HEK293 (cell line): ENCODE data around the gene SLC37A2.

Experiments used
- CTCF ChIA-PET: fragments of 350-600 bp; formaldehyde crosslinking; extraction: SDS; loops from one replicate; lab custom pipeline; 2021; ENCODE audit warnings: antibody characterized with exemption; lab: Yijun Ruan, JAX
- POLR2A ChIA-PET: fragments of 300-600 bp; formaldehyde crosslinking; extraction: SDS; loops from one replicate; lab custom pipeline; 2020; ENCODE audit warnings: antibody characterized with exemption, inconsistent platforms; lab: Yijun Ruan, JAX
- H3K27ac ChIP-seq: fragments of 200-500 bp; sonication (Bioruptor generic); 2 replicates; pipeline ENCODE4 v1.5.1; 2014; ENCODE audit warnings: low read depth, low read length, control low read depth, inconsistent platforms; ENCODE audit errors: extremely low read depth
- H3K36me3 ChIP-seq, 2 experiments: fragments of 200-500 bp in 1 of 2; sonication (Bioruptor generic) in 1 of 2; 1 replicate in 1 of 2; 2 replicates in 1 of 2; pipeline ENCODE4 v1.5.1; 2014 to 2017; ENCODE audit warnings: inconsistent platforms in 2 of 2, low read length in 2 of 2; ENCODE audit not compliant: control insufficient read depth in 2 of 2, insufficient read depth in 1 of 2
- H3K4me1 ChIP-seq: fragments of 200-500 bp; sonication (Bioruptor generic); 2 replicates; pipeline ENCODE4 v1.5.1; 2014; ENCODE audit warnings: mild to moderate bottlenecking, low read length, inconsistent platforms; ENCODE audit not compliant: control insufficient read depth, insufficient read depth
- H3K4me3 ChIP-seq: 2 replicates; pipeline ENCODE4 v1.5.1; 2011; ENCODE audit warnings: low read depth, mild to moderate bottlenecking, control low read depth, low read length, moderate library complexity
- H3K9me3 ChIP-seq: fragments of 200-500 bp; sonication (Bioruptor generic); 2 replicates; pipeline ENCODE4 v1.5.1; 2014; ENCODE audit warnings: low read depth, low read length, inconsistent platforms; ENCODE audit not compliant: control insufficient read depth, insufficient read depth
- KLF7 ChIP-seq: fragments of 450-650 bp; formaldehyde crosslinking; IDR thresholded peaks from 2 replicates; pipeline ENCODE4 v1.5.1; 2016; ENCODE audit warnings: missing biosample characterization, missing genetic modification characterization, borderline replicate concordance
- SCRT2 ChIP-seq: fragments of 450-650 bp; formaldehyde crosslinking; IDR thresholded peaks from 2 replicates; pipeline ENCODE4 v1.5.1; 2016; ENCODE audit warnings: missing biosample characterization, missing genetic modification characterization
- WT1 ChIP-seq: fragments of 450-650 bp; formaldehyde crosslinking; IDR thresholded peaks from 2 replicates; pipeline ENCODE4 v1.5.1; 2016; ENCODE audit warnings: missing biosample characterization, missing genetic modification characterization
- ZBTB21 ChIP-seq: fragments of 450-650 bp; formaldehyde crosslinking; IDR thresholded peaks from 2 replicates; pipeline ENCODE4 v1.5.1; 2017; ENCODE audit warnings: missing biosample characterization, missing genetic modification characterization
- ZBTB7A ChIP-seq: fragments of 450-650 bp; formaldehyde crosslinking; IDR thresholded peaks from 2 replicates; pipeline ENCODE4 v1.5.1; 2016; ENCODE audit warnings: low read depth, missing biosample characterization, missing genetic modification characterization
- ZNF157 ChIP-seq: fragments of 450-650 bp; formaldehyde crosslinking; IDR thresholded peaks from 2 replicates; pipeline ENCODE4 v1.5.1; 2016; ENCODE audit warnings: missing biosample characterization, missing genetic modification characterization
- ZNF16 ChIP-seq: fragments of 450-650 bp; formaldehyde crosslinking; IDR thresholded peaks from 2 replicates; pipeline ENCODE4 v1.5.1; 2016; ENCODE audit warnings: low read depth, missing biosample characterization, missing genetic modification characterization
- ZNF202 ChIP-seq: fragments of 450-650 bp; formaldehyde crosslinking; IDR thresholded peaks from 2 replicates; pipeline ENCODE4 v1.5.1; 2016; ENCODE audit warnings: missing biosample characterization, missing genetic modification characterization, borderline replicate concordance
- ZNF585B ChIP-seq: fragments of 450-650 bp; formaldehyde crosslinking; IDR thresholded peaks from 2 replicates; pipeline ENCODE4 v1.5.1; 2016; ENCODE audit warnings: missing biosample characterization, missing genetic modification characterization
- ZNF596 ChIP-seq: fragments of 450-650 bp; IDR thresholded peaks from 2 replicates; pipeline ENCODE4 v1.5.0; 2018; ENCODE audit warnings: missing biosample characterization, mild to moderate bottlenecking, missing genetic modification characterization, moderate library complexity
- ZNF654 ChIP-seq: fragments of 450-650 bp; formaldehyde crosslinking; IDR thresholded peaks from 2 replicates; pipeline ENCODE4 v1.5.1; 2016; ENCODE audit warnings: low read depth, missing biosample characterization, missing genetic modification characterization
- ZNF768 ChIP-seq: fragments of 450-650 bp; formaldehyde crosslinking; IDR thresholded peaks from 2 replicates; pipeline ENCODE4 v1.5.1; 2018; ENCODE audit warnings: missing biosample characterization, mild to moderate bottlenecking, missing genetic modification characterization
- TF ChIP-seq, protein P1 (sequence below): fragments of 450-650 bp; formaldehyde crosslinking; optimal IDR thresholded peaks from 2 replicates; pipeline ENCODE3; 2016; ENCODE audit warnings: missing biosample characterization, mild to moderate bottlenecking, missing genetic modification characterization
- TF ChIP-seq, protein P2 (sequence below): fragments of 450-650 bp; formaldehyde crosslinking; IDR thresholded peaks from 2 replicates; pipeline ENCODE4 v1.5.1; 2016; ENCODE audit warnings: missing biosample characterization, missing genetic modification characterization
- TF ChIP-seq, protein P3 (sequence below): sonication (generic); formaldehyde crosslinking; IDR thresholded peaks from 2 replicates; pipeline ENCODE4 v1.8.1; 2022; ENCODE audit warnings: mild to moderate bottlenecking, moderate library complexity, missing genetic modification reagents
- TF ChIP-seq, protein P4 (sequence below): fragments of 450-650 bp; formaldehyde crosslinking; conservative IDR thresholded peaks from 2 replicates; pipeline ENCODE4 v1.5.1; 2016; ENCODE audit warnings: low read depth, missing biosample characterization, missing genetic modification characterization
- TF ChIP-seq, protein P5 (sequence below): fragments of 450-650 bp; formaldehyde crosslinking; IDR thresholded peaks from 2 replicates; pipeline ENCODE4 v1.5.1; 2017; ENCODE audit warnings: missing biosample characterization, missing genetic modification characterization
- TF ChIP-seq, protein P6 (sequence below): fragments of 450-650 bp; formaldehyde crosslinking; IDR thresholded peaks from 2 replicates; pipeline ENCODE4 v1.5.1; 2016; ENCODE audit warnings: missing biosample characterization, missing genetic modification characterization

SLC37A2 gene

DNA sequence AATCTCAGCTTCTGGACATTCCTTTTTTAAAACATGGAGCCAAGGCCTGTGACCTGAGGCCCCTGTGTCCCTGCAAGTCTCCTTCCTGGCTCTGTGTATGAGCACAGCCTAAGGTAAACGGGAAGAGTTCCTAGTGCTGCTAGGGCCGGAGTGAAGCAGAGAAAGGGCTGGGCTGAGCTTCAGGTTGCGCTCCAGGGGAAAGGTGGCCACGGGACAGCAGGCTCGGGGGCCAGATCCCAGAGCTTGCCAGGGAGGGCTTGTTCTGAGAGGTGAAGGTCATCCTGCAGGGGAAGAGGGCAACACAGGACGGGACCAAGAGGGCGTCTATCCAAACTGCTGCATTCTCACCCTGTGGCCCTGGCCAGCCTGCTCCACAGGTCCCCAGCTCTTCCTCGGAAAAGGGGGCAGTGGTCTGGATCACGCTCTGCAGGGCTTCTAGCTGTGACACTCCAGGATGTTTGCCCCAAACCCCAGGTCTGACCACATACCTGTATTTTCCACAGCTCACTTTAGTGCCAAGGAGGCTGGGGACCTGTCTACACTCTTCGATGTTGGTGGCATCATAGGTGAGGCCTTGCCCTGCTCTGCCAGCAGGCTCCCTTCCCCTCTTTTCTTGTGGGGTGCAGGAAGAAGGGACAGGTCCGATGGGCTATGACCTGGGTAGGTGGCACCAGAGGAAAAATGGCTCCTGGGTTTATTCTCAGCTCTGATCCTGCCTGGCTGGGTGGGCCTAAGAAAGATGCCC lies 20.4 kb downstream of the SLC37A2 start:
- Histone ChIP-seq H3K27ac (no peak overlapping the region), H3K9me3 (no peaks in the 10 kb centered on the region), H3K4me1 (no peaks in the 10 kb centered on the region), H3K36me3 (peaks cover 0 to 13% of the 10 kb centered on the region in 2 experiments; a peak in 1 of 3 replicates), H3K4me3 (no peak overlapping the region)
- CTCF ChIA-PET: interaction anchor here (1.0 to 1.2 kb wide), 2 partner anchors 345 to 349 kb away, joined by 3 to 4 read pairs; no protein-coding TSS in a partner anchor
- POLR2A ChIA-PET: no interaction called here
- TF ChIP-seq ZNF768 (tag by site-specific recombination) (no peak), ZNF585B (tag by site-specific recombination) (no peak), ZBTB7A (no peak), ZBTB21 (tag by site-specific recombination) (no peak), SCRT2 (tag by site-specific recombination) (no peak), ZNF202 (tag by site-specific recombination) (no peak), WT1 (no peak), KLF7 (no peak), ZNF654 (tag by site-specific recombination) (no peak), ZNF157 (no peak), ZNF596 (no peak), ZNF16 (no peak)
- TF ChIP-seq, protein P1, sequence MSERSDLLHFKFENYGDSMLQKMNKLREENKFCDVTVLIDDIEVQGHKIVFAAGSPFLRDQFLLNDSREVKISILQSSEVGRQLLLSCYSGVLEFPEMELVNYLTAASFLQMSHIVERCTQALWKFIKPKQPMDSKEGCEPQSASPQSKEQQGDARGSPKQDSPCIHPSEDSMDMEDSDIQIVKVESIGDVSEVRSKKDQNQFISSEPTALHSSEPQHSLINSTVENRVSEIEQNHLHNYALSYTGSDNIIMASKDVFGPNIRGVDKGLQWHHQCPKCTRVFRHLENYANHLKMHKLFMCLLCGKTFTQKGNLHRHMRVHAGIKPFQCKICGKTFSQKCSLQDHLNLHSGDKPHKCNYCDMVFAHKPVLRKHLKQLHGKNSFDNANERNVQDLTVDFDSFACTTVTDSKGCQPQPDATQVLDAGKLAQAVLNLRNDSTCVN: no peak
- TF ChIP-seq, protein P2, sequence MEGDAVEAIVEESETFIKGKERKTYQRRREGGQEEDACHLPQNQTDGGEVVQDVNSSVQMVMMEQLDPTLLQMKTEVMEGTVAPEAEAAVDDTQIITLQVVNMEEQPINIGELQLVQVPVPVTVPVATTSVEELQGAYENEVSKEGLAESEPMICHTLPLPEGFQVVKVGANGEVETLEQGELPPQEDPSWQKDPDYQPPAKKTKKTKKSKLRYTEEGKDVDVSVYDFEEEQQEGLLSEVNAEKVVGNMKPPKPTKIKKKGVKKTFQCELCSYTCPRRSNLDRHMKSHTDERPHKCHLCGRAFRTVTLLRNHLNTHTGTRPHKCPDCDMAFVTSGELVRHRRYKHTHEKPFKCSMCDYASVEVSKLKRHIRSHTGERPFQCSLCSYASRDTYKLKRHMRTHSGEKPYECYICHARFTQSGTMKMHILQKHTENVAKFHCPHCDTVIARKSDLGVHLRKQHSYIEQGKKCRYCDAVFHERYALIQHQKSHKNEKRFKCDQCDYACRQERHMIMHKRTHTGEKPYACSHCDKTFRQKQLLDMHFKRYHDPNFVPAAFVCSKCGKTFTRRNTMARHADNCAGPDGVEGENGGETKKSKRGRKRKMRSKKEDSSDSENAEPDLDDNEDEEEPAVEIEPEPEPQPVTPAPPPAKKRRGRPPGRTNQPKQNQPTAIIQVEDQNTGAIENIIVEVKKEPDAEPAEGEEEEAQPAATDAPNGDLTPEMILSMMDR (tag by site-specific recombination): no peak
- TF ChIP-seq, protein P3, sequence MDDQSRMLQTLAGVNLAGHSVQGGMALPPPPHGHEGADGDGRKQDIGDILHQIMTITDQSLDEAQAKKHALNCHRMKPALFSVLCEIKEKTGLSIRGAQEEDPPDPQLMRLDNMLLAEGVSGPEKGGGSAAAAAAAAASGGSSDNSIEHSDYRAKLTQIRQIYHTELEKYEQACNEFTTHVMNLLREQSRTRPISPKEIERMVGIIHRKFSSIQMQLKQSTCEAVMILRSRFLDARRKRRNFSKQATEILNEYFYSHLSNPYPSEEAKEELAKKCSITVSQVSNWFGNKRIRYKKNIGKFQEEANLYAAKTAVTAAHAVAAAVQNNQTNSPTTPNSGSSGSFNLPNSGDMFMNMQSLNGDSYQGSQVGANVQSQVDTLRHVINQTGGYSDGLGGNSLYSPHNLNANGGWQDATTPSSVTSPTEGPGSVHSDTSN: no peak
- TF ChIP-seq, protein P4, sequence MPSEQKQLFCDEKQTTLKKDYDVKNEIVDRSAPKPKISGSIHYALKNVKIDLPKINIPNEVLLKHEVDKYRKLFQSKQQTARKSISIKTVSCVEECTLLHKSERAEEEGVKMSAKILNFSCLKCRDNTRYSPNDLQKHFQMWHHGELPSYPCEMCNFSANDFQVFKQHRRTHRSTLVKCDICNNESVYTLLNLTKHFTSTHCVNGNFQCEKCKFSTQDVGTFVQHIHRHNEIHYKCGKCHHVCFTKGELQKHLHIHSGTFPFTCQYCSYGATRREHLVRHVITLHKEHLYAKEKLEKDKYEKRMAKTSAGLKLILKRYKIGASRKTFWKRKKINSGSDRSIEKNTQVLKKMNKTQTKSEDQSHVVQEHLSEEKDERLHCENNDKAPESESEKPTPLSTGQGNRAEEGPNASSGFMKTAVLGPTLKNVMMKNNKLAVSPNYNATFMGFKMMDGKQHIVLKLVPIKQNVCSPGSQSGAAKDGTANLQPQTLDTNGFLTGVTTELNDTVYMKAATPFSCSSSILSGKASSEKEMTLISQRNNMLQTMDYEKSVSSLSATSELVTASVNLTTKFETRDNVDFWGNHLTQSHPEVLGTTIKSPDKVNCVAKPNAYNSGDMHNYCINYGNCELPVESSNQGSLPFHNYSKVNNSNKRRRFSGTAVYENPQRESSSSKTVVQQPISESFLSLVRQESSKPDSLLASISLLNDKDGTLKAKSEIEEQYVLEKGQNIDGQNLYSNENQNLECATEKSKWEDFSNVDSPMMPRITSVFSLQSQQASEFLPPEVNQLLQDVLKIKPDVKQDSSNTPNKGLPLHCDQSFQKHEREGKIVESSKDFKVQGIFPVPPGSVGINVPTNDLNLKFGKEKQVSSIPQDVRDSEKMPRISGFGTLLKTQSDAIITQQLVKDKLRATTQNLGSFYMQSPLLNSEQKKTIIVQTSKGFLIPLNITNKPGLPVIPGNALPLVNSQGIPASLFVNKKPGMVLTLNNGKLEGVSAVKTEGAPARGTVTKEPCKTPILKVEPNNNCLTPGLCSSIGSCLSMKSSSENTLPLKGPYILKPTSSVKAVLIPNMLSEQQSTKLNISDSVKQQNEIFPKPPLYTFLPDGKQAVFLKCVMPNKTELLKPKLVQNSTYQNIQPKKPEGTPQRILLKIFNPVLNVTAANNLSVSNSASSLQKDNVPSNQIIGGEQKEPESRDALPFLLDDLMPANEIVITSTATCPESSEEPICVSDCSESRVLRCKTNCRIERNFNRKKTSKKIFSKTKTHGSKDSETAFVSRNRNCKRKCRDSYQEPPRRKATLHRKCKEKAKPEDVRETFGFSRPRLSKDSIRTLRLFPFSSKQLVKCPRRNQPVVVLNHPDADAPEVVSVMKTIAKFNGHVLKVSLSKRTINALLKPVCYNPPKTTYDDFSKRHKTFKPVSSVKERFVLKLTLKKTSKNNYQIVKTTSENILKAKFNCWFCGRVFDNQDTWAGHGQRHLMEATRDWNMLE (tag by site-specific recombination): no peak
- TF ChIP-seq, protein P5, sequence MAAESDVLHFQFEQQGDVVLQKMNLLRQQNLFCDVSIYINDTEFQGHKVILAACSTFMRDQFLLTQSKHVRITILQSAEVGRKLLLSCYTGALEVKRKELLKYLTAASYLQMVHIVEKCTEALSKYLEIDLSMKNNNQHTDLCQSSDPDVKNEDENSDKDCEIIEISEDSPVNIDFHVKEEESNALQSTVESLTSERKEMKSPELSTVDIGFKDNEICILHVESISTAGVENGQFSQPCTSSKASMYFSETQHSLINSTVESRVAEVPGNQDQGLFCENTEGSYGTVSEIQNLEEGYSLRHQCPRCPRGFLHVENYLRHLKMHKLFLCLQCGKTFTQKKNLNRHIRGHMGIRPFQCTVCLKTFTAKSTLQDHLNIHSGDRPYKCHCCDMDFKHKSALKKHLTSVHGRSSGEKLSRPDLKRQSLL (tag by site-specific recombination): no peak
- TF ChIP-seq, protein P6, sequence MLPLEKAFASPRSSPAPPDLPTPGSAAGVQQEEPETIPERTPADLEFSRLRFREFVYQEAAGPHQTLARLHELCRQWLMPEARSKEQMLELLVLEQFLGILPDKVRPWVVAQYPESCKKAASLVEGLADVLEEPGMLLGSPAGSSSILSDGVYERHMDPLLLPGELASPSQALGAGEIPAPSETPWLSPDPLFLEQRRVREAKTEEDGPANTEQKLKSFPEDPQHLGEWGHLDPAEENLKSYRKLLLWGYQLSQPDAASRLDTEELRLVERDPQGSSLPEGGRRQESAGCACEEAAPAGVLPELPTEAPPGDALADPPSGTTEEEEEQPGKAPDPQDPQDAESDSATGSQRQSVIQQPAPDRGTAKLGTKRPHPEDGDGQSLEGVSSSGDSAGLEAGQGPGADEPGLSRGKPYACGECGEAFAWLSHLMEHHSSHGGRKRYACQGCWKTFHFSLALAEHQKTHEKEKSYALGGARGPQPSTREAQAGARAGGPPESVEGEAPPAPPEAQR (tag by site-specific recombination): no peak
